ENCODE data around the gene PIK3C3.

DNA sequence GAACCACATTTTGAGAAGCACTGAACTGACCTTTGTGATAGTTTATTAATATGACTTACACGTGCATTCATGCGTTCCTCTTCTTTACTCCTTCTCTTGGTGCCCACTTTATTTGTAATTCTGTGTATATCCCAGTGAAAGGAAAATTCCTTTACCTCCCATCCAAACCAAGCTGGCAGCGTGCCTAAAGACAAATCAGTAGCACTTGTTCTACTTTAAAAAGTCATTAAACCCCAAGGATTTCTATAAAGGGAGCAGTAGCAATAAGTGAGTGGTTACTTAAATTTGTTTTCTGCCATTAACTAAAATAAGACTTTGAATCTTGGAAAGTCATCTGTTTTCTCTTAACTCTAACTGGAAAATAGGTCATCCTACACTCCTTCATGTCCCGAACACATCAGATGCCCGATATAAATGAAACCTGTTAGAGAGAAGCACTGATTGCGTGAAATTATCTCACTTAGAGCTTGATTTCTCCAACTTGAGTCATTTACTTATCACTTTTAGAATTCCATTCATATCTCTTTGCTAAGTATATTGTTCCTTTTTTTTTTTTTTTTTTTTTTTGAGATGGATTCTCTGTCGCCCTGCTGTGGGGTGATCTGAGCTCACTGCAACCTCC is 10.7 kb downstream of the PIK3C3 start:
- TF ChIP-seq POLR2A (IDR thresholded peaks at IDR 0.05) = no peak
- TF ChIP-seq POLR2AphosphoS5 (IDR thresholded peaks at IDR 0.05) = no peak

All from sigmoid colon (tissue), 4 donors.